ENCODE results near the gene DDX51. TPM values are rescaled to one million over a fixed set of nuclear protein-coding genes. Genes with fewer than 3 reads are reported as not detected.

Gene DDX51
- total RNA-seq, 1 donor from 2014 or later = 10.2 TPM

DNA sequence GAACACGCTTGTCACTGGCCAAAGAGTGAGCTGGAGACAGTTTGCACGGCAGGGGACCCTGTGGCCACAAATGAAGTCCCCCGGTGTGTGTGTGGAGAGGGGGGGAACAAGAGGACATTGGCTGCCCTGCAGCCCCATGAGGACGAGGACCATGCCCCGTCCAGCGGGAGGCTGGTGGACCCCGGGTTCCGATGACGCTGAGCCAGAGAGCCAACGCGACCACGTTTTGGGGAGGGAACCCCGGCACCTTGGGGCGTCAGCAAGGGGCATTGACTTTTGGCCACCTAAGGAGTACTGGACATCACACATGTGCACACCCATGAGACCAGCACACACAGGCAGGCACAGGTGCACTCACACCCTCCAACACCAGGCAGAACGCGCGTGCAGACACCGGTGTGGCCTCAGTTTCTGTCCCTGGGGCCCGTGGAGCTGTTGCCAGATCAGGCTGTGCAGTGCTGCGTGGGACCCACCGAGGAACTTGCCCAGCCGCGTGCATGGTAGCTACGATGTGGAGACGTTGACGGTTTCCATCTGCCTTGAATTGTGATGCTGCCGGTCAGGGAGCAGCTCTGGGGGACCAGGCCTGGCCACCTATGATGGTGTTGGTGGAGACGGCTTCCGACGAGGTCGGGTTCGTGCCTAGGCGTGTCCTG is 26.6 kb upstream of the DDX51 start:
- no peak overlapping the region for H3K27ac Mint-ChIP-seq (ENCODE audit: unreplicated experiment)
- Histone ChIP-seq H3K79me2 (ENCODE audit: insufficient read depth, low read length) (no peaks in the 10 kb centered on the region), H4K20me1 (ENCODE audit: insufficient read depth, low read length) (no peaks in the 10 kb centered on the region), H3K4me2 (ENCODE audit: low read length) (no peak overlapping the region), H2AFZ (ENCODE audit: low read depth, low read length) (no peak overlapping the region), H3K9me3 (ENCODE audit: insufficient read depth, low read depth, low read length) (peaks cover 6% of the 10 kb centered on the region), H3K4me3 (ENCODE audit: insufficient read depth, low read depth, low read length) (no peak overlapping the region), H3K4me1 (ENCODE audit: insufficient read depth, low read length) (peaks cover 10% of the 10 kb centered on the region), H3K9ac (ENCODE audit: low read length) (no peak overlapping the region), H3K36me3 (ENCODE audit: insufficient read depth, low read length) (no peaks in the 10 kb centered on the region), H3K27me3 (ENCODE audit: insufficient read depth, low read length) (peaks cover 14% of the 10 kb centered on the region), H3K27ac (ENCODE audit: low read depth, low read length) (no peak overlapping the region)
- DNase-seq (ENCODE audit: low read depth) = no peak
- H3K9me3 Mint-ChIP-seq (ENCODE audit: unreplicated experiment) = peaks cover 3% of the 10 kb centered on the region
- peaks cover 47% of the 10 kb centered on the region for H3K27me3 Mint-ChIP-seq (ENCODE audit: low read depth, unreplicated experiment)
- H3K4me3 Mint-ChIP-seq (ENCODE audit: unreplicated experiment) = no peak overlapping the region
- peaks cover 3% of the 10 kb centered on the region for H3K4me1 Mint-ChIP-seq (ENCODE audit: low read depth, unreplicated experiment)
- H3K36me3 Mint-ChIP-seq (ENCODE audit: low read depth, unreplicated experiment) = no peaks in the 10 kb centered on the region
- TF ChIP-seq, protein P1, sequence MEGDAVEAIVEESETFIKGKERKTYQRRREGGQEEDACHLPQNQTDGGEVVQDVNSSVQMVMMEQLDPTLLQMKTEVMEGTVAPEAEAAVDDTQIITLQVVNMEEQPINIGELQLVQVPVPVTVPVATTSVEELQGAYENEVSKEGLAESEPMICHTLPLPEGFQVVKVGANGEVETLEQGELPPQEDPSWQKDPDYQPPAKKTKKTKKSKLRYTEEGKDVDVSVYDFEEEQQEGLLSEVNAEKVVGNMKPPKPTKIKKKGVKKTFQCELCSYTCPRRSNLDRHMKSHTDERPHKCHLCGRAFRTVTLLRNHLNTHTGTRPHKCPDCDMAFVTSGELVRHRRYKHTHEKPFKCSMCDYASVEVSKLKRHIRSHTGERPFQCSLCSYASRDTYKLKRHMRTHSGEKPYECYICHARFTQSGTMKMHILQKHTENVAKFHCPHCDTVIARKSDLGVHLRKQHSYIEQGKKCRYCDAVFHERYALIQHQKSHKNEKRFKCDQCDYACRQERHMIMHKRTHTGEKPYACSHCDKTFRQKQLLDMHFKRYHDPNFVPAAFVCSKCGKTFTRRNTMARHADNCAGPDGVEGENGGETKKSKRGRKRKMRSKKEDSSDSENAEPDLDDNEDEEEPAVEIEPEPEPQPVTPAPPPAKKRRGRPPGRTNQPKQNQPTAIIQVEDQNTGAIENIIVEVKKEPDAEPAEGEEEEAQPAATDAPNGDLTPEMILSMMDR (IDR thresholded peaks at IDR 0.05; ENCODE audit: insufficient read depth, low read depth, low read length) = no peak
- no peak for TF ChIP-seq EZH2 (IDR thresholded peaks at IDR 0.05; ENCODE audit: insufficient read depth, low read length)
- no peak for FAIRE-seq

DNA sequence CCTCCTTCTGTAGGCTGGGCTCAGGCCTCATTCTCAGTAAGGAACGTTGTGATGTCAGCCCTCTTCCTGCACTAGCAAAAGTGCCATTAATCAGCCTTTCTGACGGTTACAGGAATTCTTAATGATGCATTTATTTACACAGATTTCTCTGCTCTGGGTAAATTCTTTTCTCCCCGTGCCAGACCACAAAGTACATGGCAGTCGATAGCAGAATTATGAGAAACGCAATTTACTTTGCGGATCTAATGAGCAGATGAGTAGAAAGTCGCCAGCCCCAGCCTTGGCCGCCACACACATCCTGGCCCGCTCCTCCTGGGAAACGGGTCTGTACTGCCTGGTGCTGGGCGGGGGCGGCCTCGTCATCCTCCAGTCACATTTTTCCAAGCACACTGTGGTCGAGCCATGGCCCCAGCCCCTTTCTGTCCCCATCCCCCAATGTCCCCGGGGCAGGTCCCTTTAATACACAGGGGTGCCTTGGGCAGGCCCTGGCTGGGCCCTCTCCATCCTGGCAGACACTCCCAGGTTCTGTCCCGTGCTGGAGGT is 26.0 kb upstream of the DDX51 start:
- H3K4me1 Mint-ChIP-seq (ENCODE audit: low read depth, unreplicated experiment) = peaks cover 3% of the 10 kb centered on the region
- peaks cover 3% of the 10 kb centered on the region for H3K9me3 Mint-ChIP-seq (ENCODE audit: unreplicated experiment)
- peaks cover 10% of the 10 kb centered on the region for H3K4me1 ChIP-seq (ENCODE audit: insufficient read depth, low read length)
- no peak overlapping the region for H3K4me3 ChIP-seq (ENCODE audit: insufficient read depth, low read depth, low read length)
- peaks cover 47% of the 10 kb centered on the region for H3K27me3 Mint-ChIP-seq (ENCODE audit: low read depth, unreplicated experiment)
- H3K4me3 Mint-ChIP-seq (ENCODE audit: unreplicated experiment) = no peak overlapping the region
- no peaks in the 10 kb centered on the region for H3K79me2 ChIP-seq (ENCODE audit: insufficient read depth, low read length)
- H3K9me3 ChIP-seq (ENCODE audit: insufficient read depth, low read depth, low read length) = peaks cover 6% of the 10 kb centered on the region
- no peak overlapping the region for H3K9ac ChIP-seq (ENCODE audit: low read length)
- no peak overlapping the region for H2AFZ ChIP-seq (ENCODE audit: low read depth, low read length)
- peaks cover 13% of the 10 kb centered on the region for H3K27me3 ChIP-seq (ENCODE audit: insufficient read depth, low read length)
- no peaks in the 10 kb centered on the region for H3K36me3 Mint-ChIP-seq (ENCODE audit: low read depth, unreplicated experiment)
- DNase-seq (ENCODE audit: low read depth) (peak; percentile 95), FAIRE-seq (peak; percentile 32)
- no peaks in the 10 kb centered on the region for H4K20me1 ChIP-seq (ENCODE audit: insufficient read depth, low read length)
- H3K27ac ChIP-seq (ENCODE audit: low read depth, low read length) = no peak overlapping the region
- no peaks in the 10 kb centered on the region for H3K36me3 ChIP-seq (ENCODE audit: insufficient read depth, low read length)
- H3K27ac Mint-ChIP-seq (ENCODE audit: unreplicated experiment) = no peak overlapping the region
- peak overlapping the region; percentile 11 for H3K4me2 ChIP-seq (ENCODE audit: low read length)
- TF ChIP-seq EZH2 (IDR thresholded peaks at IDR 0.05; ENCODE audit: insufficient read depth, low read length) = no peak
- TF ChIP-seq, protein P1 (IDR thresholded peaks at IDR 0.05; ENCODE audit: insufficient read depth, low read depth, low read length) = no peak

DNA sequence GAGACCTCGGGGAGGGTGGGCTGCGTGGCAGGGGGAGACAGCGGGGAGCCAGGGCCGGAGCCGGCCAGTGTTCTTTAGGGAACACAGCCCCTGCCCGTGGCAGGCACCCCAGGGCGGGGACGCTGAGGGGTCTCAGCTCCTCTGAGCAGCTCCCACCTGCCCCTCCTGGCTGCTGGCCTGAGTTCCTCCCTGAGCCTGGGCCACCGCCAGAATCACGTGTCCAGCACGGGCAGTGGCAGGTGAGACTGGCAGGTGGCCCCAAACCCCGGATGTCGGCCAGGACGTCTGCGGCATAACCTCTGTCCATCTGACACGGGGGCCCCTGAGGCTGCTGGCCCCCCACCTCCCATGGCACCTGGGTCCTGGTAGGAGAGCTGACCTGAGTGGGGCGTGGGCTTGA is 25.3 kb upstream of the DDX51 start:
- Mint-ChIP-seq H3K4me3 (ENCODE audit: unreplicated experiment) (no peak overlapping the region), H3K27me3 (ENCODE audit: low read depth, unreplicated experiment) (peaks cover 44% of the 10 kb centered on the region)

More for the DNA sequence above, 25.3 kb upstream of the DDX51 start:
- Mint-ChIP-seq H3K27ac (ENCODE audit: unreplicated experiment) (no peak overlapping the region), H3K9me3 (ENCODE audit: unreplicated experiment) (peaks cover 3% of the 10 kb centered on the region), H3K36me3 (ENCODE audit: low read depth, unreplicated experiment) (no peaks in the 10 kb centered on the region), H3K4me1 (ENCODE audit: low read depth, unreplicated experiment) (no peaks in the 10 kb centered on the region)
- no peaks in the 10 kb centered on the region for H3K79me2 ChIP-seq (ENCODE audit: insufficient read depth, low read length)
- H3K4me3 ChIP-seq (ENCODE audit: insufficient read depth, low read depth, low read length) = no peak overlapping the region
- peaks cover 10% of the 10 kb centered on the region for H3K4me1 ChIP-seq (ENCODE audit: insufficient read depth, low read length)
- H3K27me3 ChIP-seq (ENCODE audit: insufficient read depth, low read length) = peaks cover 7% of the 10 kb centered on the region
- TF ChIP-seq, protein P1 (IDR thresholded peaks at IDR 0.05; ENCODE audit: insufficient read depth, low read depth, low read length) = no peak
- TF ChIP-seq EZH2 (IDR thresholded peaks at IDR 0.05; ENCODE audit: insufficient read depth, low read length) = no peak
- H3K9me3 ChIP-seq (ENCODE audit: insufficient read depth, low read depth, low read length) = peaks cover 6% of the 10 kb centered on the region
- H2AFZ ChIP-seq (ENCODE audit: low read depth, low read length) = no peak overlapping the region
- no peaks in the 10 kb centered on the region for H3K36me3 ChIP-seq (ENCODE audit: insufficient read depth, low read length)
- DNase-seq (ENCODE audit: low read depth) = no peak
- no peak overlapping the region for H3K27ac ChIP-seq (ENCODE audit: low read depth, low read length)
- H3K9ac ChIP-seq (ENCODE audit: low read length) = no peak overlapping the region
- H4K20me1 ChIP-seq (ENCODE audit: insufficient read depth, low read length) = no peaks in the 10 kb centered on the region
- peak overlapping the region; percentile 11 for H3K4me2 ChIP-seq (ENCODE audit: low read length)
- no peak for FAIRE-seq

Measured in astrocyte (in vitro differentiated cells and primary cell).